Measurements from ENCODE around the gene CA9. TPM values are rescaled to one million over a fixed set of nuclear protein-coding genes. Genes with fewer than 3 reads are reported as not detected.

CA9 gene
- polyA plus RNA-seq, 1 experiment = 1.2 TPM

DNA sequence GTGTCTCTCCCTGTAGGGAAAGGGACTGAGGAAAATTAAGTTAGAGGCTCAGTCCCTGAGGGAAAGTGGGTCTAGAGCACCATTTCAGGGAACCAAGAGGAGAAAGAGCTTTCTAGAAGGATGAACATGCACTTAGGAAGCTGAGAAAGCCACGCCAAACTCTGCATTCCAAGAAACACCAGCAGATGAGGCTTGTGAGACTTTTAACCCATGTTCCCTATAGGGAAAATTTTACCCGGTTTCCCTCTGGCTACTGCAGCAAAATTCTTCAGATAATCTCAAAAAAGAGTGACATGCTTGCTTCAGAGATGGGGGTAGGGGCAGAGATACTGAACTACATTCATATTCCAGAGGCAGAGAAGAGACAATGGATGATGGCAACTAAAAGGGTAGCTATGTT is 49.7 kb downstream of the CA9 start:
- CTCF ChIA-PET = interaction anchor here (4.5 kb wide), 1 partner anchor 26 kb away, joined by 24 read pairs; no protein-coding TSS in a partner anchor
- DNase-seq (ENCODE audit: low read depth, low spot score) = no peak

GRCh38 chr9:35723908-35724307 is 50.2 kb downstream of the CA9 start:
- Histone ChIP-seq H3K9me3 (ENCODE audit: control insufficient read depth, insufficient read depth, low read length) (no peaks in the 10 kb centered on the region), H3K27me3 (ENCODE audit: control insufficient read depth, insufficient read depth, low read length) (no peaks in the 10 kb centered on the region), H3K4me3 (ENCODE audit: low read depth, low read length) (no peak overlapping the region), H3K27ac (ENCODE audit: low read depth, low read length) (no peak overlapping the region)
- ChIA-PET CTCF (interaction anchor here (4.5 kb wide), 1 partner anchor 27 kb away, joined by 24 read pairs; no protein-coding TSS in a partner anchor), POLR2A (interaction anchor here (1.0 kb wide), 1 partner anchor 13 kb away, joined by 3 read pairs; no protein-coding TSS in a partner anchor)
- no peak for DNase-seq (ENCODE audit: low read depth, low spot score)
- TF ChIP-seq, protein P1, sequence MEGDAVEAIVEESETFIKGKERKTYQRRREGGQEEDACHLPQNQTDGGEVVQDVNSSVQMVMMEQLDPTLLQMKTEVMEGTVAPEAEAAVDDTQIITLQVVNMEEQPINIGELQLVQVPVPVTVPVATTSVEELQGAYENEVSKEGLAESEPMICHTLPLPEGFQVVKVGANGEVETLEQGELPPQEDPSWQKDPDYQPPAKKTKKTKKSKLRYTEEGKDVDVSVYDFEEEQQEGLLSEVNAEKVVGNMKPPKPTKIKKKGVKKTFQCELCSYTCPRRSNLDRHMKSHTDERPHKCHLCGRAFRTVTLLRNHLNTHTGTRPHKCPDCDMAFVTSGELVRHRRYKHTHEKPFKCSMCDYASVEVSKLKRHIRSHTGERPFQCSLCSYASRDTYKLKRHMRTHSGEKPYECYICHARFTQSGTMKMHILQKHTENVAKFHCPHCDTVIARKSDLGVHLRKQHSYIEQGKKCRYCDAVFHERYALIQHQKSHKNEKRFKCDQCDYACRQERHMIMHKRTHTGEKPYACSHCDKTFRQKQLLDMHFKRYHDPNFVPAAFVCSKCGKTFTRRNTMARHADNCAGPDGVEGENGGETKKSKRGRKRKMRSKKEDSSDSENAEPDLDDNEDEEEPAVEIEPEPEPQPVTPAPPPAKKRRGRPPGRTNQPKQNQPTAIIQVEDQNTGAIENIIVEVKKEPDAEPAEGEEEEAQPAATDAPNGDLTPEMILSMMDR (IDR thresholded peaks at IDR 0.05; ENCODE audit: low read depth, low read length) = no peak

More for the DNA sequence above, 49.7 kb downstream of the CA9 start:
- H3K27me3 ChIP-seq (ENCODE audit: control insufficient read depth, insufficient read depth, low read length) = no peaks in the 10 kb centered on the region
- POLR2A ChIA-PET = no interaction called here
- H3K9me3 ChIP-seq (ENCODE audit: control insufficient read depth, insufficient read depth, low read length) = no peaks in the 10 kb centered on the region
- H3K27ac ChIP-seq (ENCODE audit: low read depth, low read length) = no peak overlapping the region
- TF ChIP-seq, protein P1 (IDR thresholded peaks at IDR 0.05; ENCODE audit: low read depth, low read length) = no peak
- H3K4me3 ChIP-seq (ENCODE audit: low read depth, low read length) = no peak overlapping the region

DNA sequence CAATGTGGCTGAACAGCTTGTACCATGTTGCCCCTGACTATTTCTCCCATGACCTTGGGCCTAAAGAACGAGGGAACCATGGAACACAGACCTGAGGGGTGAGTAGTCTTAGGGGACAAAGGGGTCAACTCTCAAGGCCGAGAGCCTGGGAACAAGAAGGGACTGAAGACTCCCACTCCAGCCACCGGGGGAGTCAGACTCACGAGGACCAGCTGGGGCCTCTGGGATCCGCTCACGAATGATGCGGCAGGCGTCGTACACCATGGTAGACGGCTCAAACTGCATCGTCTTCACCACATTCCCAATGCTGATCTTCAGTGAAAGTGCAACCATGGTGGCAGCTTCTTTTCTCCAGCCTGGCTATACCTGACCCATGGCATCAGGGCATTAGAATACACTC is 51.6 kb downstream of the CA9 start:
- TF ChIP-seq, protein P1 (IDR thresholded peaks at IDR 0.05; ENCODE audit: low read depth, low read length) = no peak
- Histone ChIP-seq H3K27me3 (ENCODE audit: control insufficient read depth, insufficient read depth, low read length) (no peaks in the 10 kb centered on the region), H3K4me3 (ENCODE audit: low read depth, low read length) (no peak overlapping the region), H3K9me3 (ENCODE audit: control insufficient read depth, insufficient read depth, low read length) (no peaks in the 10 kb centered on the region), H3K27ac (ENCODE audit: low read depth, low read length) (no peak overlapping the region)
- ChIA-PET CTCF (interaction anchor here (1.7 to 4.2 kb wide), 2 partner anchors 29 to 67 kb away, joined by 3 to 35 read pairs; no protein-coding TSS in a partner anchor), POLR2A (interaction anchor here (4.4 kb wide), 1 partner anchor 36 kb away, joined by 101 read pairs; the partner anchor contains the start of gene TPM2)
- no peak for DNase-seq (ENCODE audit: low read depth, low spot score)

- Histone ChIP-seq H3K27me3 (ENCODE audit: control insufficient read depth, insufficient read depth, low read length) (no peaks in the 10 kb centered on the region), H3K27ac (ENCODE audit: low read depth, low read length) (peak overlapping the region; percentile 98), H3K4me3 (ENCODE audit: low read depth, low read length) (peak overlapping the region; percentile 98), H3K9me3 (ENCODE audit: control insufficient read depth, insufficient read depth, low read length) (no peaks in the 10 kb centered on the region)
- POLR2A ChIA-PET = interaction anchor here (1.2 to 4.4 kb wide), 7 partner anchors 9 to 123 kb away, joined by 3 to 101 read pairs (median 11); partner anchors contain the start of gene TPM2
- CTCF ChIA-PET = interaction anchor here (1.2 to 5.8 kb wide), 9 partner anchors 9 to 123 kb away, joined by 3 to 35 read pairs (median 11); partner anchors contain the start of genes ARHGEF39, CCDC107 and RMRP
- TF ChIP-seq, protein P1 (IDR thresholded peaks at IDR 0.05; ENCODE audit: low read depth, low read length) = peak; percentile 21; the same call in 1 of the 2 replicates
- DNase-seq (ENCODE audit: low read depth, low spot score) = no peak
Observed at GRCh38 chr9:35726931-35727330, 53.2 kb downstream of the CA9 start.

- Histone ChIP-seq H3K27ac (ENCODE audit: low read depth, low read length) (peak overlapping the region; percentile 98), H3K27me3 (ENCODE audit: control insufficient read depth, insufficient read depth, low read length) (no peaks in the 10 kb centered on the region), H3K4me3 (ENCODE audit: low read depth, low read length) (peak overlapping the region; percentile 98), H3K9me3 (ENCODE audit: control insufficient read depth, insufficient read depth, low read length) (no peaks in the 10 kb centered on the region; the same call in 1 of the 2 replicates)
- ChIA-PET POLR2A (interaction anchor here (0.5 to 4.4 kb wide), 20 partner anchors 9 to 217 kb away, joined by 3 to 101 read pairs (median 6); partner anchors contain the start of genes CCDC107, GBA2, HINT2 and RGP1), CTCF (interaction anchor here (0.8 to 5.8 kb wide), 14 partner anchors 9 to 184 kb away, joined by 3 to 35 read pairs (median 4); partner anchors contain the start of genes ARHGEF39, CCDC107 and RMRP)
- DNase-seq (ENCODE audit: low read depth, low spot score) = no peak
- TF ChIP-seq, protein P1 (IDR thresholded peaks at IDR 0.05; ENCODE audit: low read depth, low read length) = no peak
Observed at GRCh38 chr9:35727676-35728040, 53.9 kb downstream of the CA9 start.
